ENCODE results near the gene ATP6V1A.

DNA sequence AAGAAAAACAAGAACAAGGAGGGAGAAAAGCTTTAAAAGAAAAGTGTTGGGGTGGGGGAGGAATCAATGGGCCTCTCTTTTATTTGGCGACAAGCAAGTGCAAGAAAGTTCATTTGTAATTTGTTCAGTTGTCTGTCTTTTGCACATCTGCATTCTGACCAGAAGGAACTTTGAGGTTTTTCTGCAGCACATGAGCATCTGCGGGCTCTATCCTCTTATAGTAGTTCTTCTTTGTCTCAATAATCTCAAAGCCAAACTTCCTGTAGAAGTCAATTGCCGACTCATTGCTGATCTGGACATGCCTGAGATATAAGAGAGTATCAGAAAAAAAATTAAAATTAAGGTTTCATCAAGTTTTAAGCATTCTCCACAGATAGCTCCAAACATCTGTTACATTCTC lies 25.2 kb upstream of the ATP6V1A start:
- TF ChIP-seq, protein P1, sequence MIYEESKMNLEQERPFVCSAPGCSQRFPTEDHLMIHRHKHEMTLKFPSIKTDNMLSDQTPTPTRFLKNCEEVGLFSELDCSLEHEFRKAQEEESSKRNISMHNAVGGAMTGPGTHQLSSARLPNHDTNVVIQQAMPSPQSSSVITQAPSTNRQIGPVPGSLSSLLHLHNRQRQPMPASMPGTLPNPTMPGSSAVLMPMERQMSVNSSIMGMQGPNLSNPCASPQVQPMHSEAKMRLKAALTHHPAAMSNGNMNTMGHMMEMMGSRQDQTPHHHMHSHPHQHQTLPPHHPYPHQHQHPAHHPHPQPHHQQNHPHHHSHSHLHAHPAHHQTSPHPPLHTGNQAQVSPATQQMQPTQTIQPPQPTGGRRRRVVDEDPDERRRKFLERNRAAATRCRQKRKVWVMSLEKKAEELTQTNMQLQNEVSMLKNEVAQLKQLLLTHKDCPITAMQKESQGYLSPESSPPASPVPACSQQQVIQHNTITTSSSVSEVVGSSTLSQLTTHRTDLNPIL (CRISPR knock-in tag; IDR thresholded peaks at IDR 0.05; ENCODE audit: low read depth) = no peak
- no peak for TF ChIP-seq PPARA (CRISPR knock-in tag; IDR thresholded peaks at IDR 0.05; ENCODE audit: borderline replicate concordance)
- TF ChIP-seq CSDC2 (CRISPR knock-in tag; IDR thresholded peaks at IDR 0.05) = no peak
- TF ChIP-seq TCF4 (CRISPR knock-in tag; IDR thresholded peaks at IDR 0.05; ENCODE audit: borderline replicate concordance) = no peak
- no peak for TF ChIP-seq ZFP30 (CRISPR knock-in tag; IDR thresholded peaks at IDR 0.05)
- no peak for TF ChIP-seq ESRRG (CRISPR knock-in tag; IDR thresholded peaks at IDR 0.05)
- TF ChIP-seq, protein P2, sequence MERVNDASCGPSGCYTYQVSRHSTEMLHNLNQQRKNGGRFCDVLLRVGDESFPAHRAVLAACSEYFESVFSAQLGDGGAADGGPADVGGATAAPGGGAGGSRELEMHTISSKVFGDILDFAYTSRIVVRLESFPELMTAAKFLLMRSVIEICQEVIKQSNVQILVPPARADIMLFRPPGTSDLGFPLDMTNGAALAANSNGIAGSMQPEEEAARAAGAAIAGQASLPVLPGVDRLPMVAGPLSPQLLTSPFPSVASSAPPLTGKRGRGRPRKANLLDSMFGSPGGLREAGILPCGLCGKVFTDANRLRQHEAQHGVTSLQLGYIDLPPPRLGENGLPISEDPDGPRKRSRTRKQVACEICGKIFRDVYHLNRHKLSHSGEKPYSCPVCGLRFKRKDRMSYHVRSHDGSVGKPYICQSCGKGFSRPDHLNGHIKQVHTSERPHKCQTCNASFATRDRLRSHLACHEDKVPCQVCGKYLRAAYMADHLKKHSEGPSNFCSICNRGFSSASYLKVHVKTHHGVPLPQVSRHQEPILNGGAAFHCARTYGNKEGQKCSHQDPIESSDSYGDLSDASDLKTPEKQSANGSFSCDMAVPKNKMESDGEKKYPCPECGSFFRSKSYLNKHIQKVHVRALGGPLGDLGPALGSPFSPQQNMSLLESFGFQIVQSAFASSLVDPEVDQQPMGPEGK (CRISPR knock-in tag; IDR thresholded peaks at IDR 0.05; ENCODE audit: borderline replicate concordance) = no peak
- no peak for TF ChIP-seq TOX (CRISPR knock-in tag; IDR thresholded peaks at IDR 0.05; ENCODE audit: borderline replicate concordance)
- TF ChIP-seq, protein P3, sequence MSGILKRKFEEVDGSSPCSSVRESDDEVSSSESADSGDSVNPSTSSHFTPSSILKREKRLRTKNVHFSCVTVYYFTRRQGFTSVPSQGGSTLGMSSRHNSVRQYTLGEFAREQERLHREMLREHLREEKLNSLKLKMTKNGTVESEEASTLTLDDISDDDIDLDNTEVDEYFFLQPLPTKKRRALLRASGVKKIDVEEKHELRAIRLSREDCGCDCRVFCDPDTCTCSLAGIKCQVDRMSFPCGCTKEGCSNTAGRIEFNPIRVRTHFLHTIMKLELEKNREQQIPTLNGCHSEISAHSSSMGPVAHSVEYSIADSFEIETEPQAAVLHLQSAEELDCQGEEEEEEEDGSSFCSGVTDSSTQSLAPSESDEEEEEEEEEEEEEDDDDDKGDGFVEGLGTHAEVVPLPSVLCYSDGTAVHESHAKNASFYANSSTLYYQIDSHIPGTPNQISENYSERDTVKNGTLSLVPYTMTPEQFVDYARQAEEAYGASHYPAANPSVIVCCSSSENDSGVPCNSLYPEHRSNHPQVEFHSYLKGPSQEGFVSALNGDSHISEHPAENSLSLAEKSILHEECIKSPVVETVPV (CRISPR knock-in tag; IDR thresholded peaks at IDR 0.05) = no peak
- no peak for TF ChIP-seq ZNF565 (CRISPR knock-in tag; conservative IDR thresholded peaks at IDR 0.05; ENCODE audit: low read depth)

All from SK-N-SH treated with all-trans-retinoic acid at 6 μM for 48 hours (cell line).